NCI-H748 (cell line): ENCODE data around the gene TSPAN17.

Source experiments
- DNase-seq: peaks from one replicate; lab custom pipeline; 2025; ENCODE audit not compliant: unreplicated experiment; lab: John Stamatoyannopoulos, UW

TSPAN17 gene

DNA sequence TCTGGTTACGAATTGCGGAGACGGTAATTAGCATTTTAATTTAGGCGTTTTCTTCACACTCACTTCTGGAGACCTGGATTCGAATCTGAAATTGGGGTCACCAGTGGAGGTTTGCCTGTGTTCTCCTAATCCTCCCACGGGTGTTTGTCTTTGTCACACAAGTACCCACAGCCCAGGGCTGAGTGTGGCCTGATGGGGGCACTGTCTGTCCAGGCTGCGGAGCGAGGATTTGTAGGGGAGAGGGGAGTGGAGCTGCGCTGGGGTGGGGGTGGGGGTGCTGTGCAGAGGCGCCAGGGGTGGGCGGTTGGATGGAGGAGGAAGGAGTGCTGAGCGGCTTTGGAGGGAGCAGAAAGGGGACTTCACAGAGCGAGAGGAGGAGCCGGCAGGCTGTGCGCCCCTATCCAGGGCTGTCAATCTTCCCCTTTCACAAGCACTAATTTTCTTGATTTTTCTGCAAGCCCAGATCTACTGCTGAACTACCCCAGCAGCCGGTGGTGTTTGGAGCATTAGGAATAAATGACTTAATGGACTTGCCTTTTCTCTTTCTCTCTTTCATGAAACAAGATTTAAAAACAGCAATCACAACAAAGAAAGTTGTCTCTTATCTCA is 53.1 kb downstream of the TSPAN17 start:
- DNase-seq, result peak; percentile 39

DNA sequence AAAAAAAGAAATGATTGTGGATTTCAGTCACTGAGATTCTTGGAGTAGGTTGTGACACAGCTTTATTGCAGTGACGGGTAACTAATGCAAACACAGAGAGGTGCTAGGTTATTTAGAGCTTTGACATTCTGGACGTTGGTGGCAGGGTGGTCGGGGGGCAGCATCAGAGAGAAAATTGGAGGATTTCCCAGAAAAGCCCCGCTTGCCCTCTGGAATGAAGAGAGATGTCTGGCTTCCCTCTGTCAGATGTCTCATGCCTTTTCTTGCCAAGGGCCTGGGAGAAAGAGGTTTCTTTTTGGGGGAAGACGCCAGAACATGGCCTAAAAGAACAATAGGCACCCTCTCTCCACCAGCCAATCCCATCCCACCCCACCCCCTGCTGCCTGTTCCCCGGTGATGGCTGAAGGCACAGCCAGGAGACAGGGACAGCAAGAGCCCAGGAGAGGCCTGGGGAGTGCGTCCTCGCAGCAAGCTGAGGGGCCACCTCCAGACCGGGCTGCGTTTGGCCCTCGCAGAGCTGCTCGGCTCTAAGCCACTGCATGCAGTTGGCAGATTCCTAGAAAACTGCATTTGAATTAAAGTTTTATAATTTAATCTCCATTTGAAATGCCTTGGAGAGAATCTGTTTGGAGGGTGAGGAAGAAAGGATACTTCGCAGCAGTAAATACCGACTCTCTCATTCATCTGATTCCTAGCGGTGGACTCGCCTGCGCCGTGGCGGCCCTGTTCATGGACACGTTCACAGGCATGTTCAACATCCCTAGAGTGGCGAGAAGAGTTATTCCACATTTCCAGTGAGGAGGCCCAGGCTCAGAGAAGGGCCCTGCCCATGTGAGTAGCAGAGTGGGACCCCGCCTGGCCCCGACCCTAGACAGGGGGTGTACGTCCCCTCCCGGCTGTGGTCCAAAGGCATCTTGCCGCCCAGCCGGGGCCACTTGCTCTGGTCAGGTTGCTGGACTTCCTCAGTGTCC is 55.7 kb downstream of the TSPAN17 start:
- DNase-seq, result no peak

DNA sequence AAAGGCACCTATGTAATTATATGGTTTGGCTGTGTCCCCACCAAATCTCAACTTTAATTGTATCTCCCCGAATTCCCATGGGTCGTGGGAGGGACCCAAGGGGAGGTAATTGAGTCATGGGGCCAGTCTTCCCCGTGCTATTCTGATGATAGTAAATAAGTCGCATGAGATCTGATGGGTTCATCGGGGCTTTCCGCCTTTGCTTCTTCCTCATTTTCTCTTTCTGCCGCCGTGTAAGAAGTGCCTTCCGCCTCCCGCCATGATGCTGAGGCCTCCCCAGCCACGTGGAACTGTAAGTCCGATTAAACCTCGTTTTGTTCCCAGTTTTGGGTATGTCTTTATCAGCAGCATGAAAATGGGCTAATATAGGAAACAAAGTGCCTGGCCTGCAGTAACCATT is 56.6 kb downstream of the TSPAN17 start:
- DNase-seq, result no peak

DNA sequence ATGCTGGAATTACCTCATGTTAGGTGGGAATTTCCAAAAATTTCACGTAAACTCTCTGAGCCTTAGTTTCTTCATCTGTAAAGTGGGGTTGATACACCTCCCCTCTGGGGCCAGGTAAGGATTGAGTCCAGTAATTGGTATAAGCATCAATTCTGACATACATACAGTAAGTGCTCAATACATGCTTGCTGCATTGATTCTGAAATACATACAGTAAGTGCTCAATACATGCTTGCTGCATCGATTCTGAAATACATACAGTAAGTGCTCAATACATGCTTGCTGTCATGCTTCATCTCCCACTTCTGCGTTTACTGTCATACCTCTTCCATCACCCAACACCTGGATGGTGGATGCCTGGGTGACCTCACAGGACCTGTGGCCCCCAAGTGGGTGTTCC is 57.1 kb downstream of the TSPAN17 start:
- no peak for DNase-seq

DNA sequence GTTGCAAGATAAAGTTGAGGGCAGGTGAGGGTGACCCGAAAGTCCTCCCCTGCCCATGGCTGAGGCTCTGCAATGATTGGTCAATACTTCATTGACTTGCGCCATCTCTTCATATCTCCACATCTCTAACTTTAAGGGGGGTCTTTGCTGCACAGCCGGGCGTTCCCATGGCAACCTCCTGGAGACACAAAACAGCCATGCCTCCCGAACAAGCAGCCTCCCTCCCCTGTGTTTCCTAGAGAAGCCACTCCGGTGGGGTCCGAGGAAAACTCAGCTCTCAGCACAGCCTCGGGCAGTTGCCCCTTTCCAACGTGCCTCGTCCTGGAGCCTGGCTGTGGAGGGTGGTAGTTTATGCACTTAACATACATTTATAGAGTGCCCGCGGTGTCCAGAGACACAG is 57.5 kb downstream of the TSPAN17 start:
- no peak for DNase-seq
